DOHH2 (cell line): Measurements from ENCODE around the gene GPAT2.

Experiments used
- CTCF ChIP-seq: fragments of 200-600 bp; sonication (generic); IDR thresholded peaks from one replicate; pipeline ENCODE4 v1.5.1; 2014; ENCODE audit warnings: antibody characterized with exemption, mild to moderate bottlenecking, low read depth, low read length; ENCODE audit not compliant: poor library complexity, severe bottlenecking
- EZH2phosphoT487 ChIP-seq: fragments of 200-600 bp; sonication (generic); IDR thresholded peaks from 2 replicates; pipeline ENCODE4 v1.6.1; 2017; ENCODE audit warnings: borderline replicate concordance, mild to moderate bottlenecking, antibody characterized with exemption, low read length, moderate library complexity, mixed read lengths

- TF ChIP-seq EZH2phosphoT487 (no peak), CTCF (no peak)
These were observed 10.2 kb downstream of the GPAT2 start for GRCh38 chr2:96024336-96025193.
